ENCODE data around the gene ERVK3-1. TPM values are rescaled to one million over a fixed set of nuclear protein-coding genes. Genes with fewer than 3 reads are reported as not detected.

Gene ERVK3-1
- total RNA-seq, 1 donor = 34.5 TPM

GRCh38 chr19:58350871-58351557 is 45.8 kb downstream of the ERVK3-1 start:
- DNase-seq (ENCODE audit: low read depth) = no peak
- H3K4me3 ChIP-seq (ENCODE audit: low read depth, low read length) = no peak overlapping the region
- no peak for TF ChIP-seq CTCF (IDR thresholded peaks at IDR 0.05; ENCODE audit: insufficient read depth, low read depth, low read length)

GRCh38 chr19:58351558-58351878 is 46.3 kb downstream of the ERVK3-1 start:
- DNase-seq (ENCODE audit: low read depth) = no peak
- H3K4me3 ChIP-seq (ENCODE audit: low read depth, low read length) = no peak overlapping the region
- no peak for TF ChIP-seq CTCF (IDR thresholded peaks at IDR 0.05; ENCODE audit: insufficient read depth, low read depth, low read length)

GRCh38 chr19:58351990-58352755 is 47.0 kb downstream of the ERVK3-1 start:
- no peak for TF ChIP-seq CTCF (IDR thresholded peaks at IDR 0.05; ENCODE audit: insufficient read depth, low read depth, low read length)
- no peak for DNase-seq (ENCODE audit: low read depth)
- H3K4me3 ChIP-seq (ENCODE audit: low read depth, low read length) = no peak overlapping the region

- DNase-seq (ENCODE audit: low read depth) = no peak
- H3K4me3 ChIP-seq (ENCODE audit: low read depth, low read length) = no peak within 1 kb of the TSS
These were observed 47.8 kb downstream of the ERVK3-1 start, which contains the start of gene A1BG for GRCh38 chr19:58352760-58353671. A1BG (minus strand) TSS chr19:58353492; CDS start chr19:58353437, 55 bp downstream.

GRCh38 chr19:58353717-58354477 is 48.7 kb downstream of the ERVK3-1 start:
- no peak overlapping the region for H3K4me3 ChIP-seq (ENCODE audit: low read depth, low read length)
- TF ChIP-seq CTCF (IDR thresholded peaks at IDR 0.05; ENCODE audit: insufficient read depth, low read depth, low read length) = no peak
- DNase-seq (ENCODE audit: low read depth) = no peak

More at GRCh38 chr19:58352760-58353671, 47.8 kb downstream of the ERVK3-1 start, which contains the start of gene A1BG:
- no peak for TF ChIP-seq CTCF (IDR thresholded peaks at IDR 0.05; ENCODE audit: insufficient read depth, low read depth, low read length)

GRCh38 chr19:58354478-58355030 is 49.4 kb downstream of the ERVK3-1 start:
- no peak for TF ChIP-seq CTCF (IDR thresholded peaks at IDR 0.05; ENCODE audit: insufficient read depth, low read depth, low read length)
- no peak overlapping the region for H3K4me3 ChIP-seq (ENCODE audit: low read depth, low read length)
- no peak for DNase-seq (ENCODE audit: low read depth)
